HL-60 (cell line): ENCODE measurements around the gene NUDC.

ENCODE experiments used
- DNase-seq, 2 experiments: peaks; one replicate each; pipeline ENCODE4 v3.0.0-alpha.2; 2010 to 2020; ENCODE audit warnings: low read depth in 1 of 2, low spot score in 1 of 2
- H3K27ac ChIP-seq: fragments of 250-450 bp; sonication (Bioruptor Pico); replicated peaks from 2 replicates; pipeline ENCODE4 v1.5.1; 2020; ENCODE audit warnings: mild to moderate bottlenecking, moderate library complexity
- H3K27me3 ChIP-seq: fragments of 250-450 bp; sonication (Bioruptor Pico); 2 replicates; pipeline ENCODE4 v1.5.1; 2021; ENCODE audit warnings: mild to moderate bottlenecking, moderate library complexity; ENCODE audit not compliant: insufficient read depth, poor library complexity, severe bottlenecking
- H3K4me3 ChIP-seq: replicated peaks from 2 replicates; pipeline ENCODE4 v1.5.1; 2011; ENCODE audit warnings: mild to moderate bottlenecking, control low read depth, low read length; ENCODE audit not compliant: insufficient read depth
- GABPA ChIP-seq: IDR thresholded peaks from 2 replicates; pipeline ENCODE4 v1.6.1; 2012; ENCODE audit warnings: low read depth
- POLR2AphosphoS5 ChIP-seq: IDR thresholded peaks from 2 replicates; pipeline ENCODE4 v1.6.1; 2012; ENCODE audit warnings: low read depth
- SPI1 ChIP-seq: IDR thresholded peaks from 2 replicates; pipeline ENCODE4 v1.6.1; 2012; ENCODE audit warnings: low read depth, mild to moderate bottlenecking, borderline replicate concordance
- TF ChIP-seq, protein P1 (sequence below): IDR thresholded peaks from one replicate; pipeline ENCODE4 v1.5.1; 2011; ENCODE audit warnings: low read length, control low read depth, inconsistent platforms; ENCODE audit not compliant: insufficient read depth
- TF ChIP-seq, protein P2 (sequence below): IDR thresholded peaks from 2 replicates; pipeline ENCODE4 v1.6.1; 2012; ENCODE audit warnings: low read depth; ENCODE audit not compliant: insufficient replicate concordance

Gene NUDC

DNA sequence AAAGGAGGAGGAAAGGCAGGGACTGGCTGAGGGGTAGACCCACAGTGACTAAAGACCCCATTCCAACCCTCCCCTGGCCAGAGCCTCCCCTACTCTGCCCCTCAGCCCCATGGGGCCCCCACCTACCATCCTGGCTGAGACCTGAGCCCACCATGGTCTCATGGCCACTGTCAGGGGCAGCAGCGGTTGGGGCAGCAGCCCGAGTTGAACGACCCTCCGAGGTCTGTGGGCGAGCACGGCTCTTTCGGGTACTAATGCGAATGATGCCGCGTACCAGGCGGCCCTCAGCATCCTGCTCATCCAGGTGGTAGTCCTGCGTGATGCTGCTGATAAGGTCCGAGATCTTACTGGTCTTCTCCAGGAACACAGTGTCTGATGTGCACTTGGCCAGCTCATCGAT lies 29.7 kb downstream of the NUDC start:
- H3K27me3 ChIP-seq: no peaks in the 10 kb centered on the region
- TF ChIP-seq GABPA: no peak
- TF ChIP-seq, protein P1, sequence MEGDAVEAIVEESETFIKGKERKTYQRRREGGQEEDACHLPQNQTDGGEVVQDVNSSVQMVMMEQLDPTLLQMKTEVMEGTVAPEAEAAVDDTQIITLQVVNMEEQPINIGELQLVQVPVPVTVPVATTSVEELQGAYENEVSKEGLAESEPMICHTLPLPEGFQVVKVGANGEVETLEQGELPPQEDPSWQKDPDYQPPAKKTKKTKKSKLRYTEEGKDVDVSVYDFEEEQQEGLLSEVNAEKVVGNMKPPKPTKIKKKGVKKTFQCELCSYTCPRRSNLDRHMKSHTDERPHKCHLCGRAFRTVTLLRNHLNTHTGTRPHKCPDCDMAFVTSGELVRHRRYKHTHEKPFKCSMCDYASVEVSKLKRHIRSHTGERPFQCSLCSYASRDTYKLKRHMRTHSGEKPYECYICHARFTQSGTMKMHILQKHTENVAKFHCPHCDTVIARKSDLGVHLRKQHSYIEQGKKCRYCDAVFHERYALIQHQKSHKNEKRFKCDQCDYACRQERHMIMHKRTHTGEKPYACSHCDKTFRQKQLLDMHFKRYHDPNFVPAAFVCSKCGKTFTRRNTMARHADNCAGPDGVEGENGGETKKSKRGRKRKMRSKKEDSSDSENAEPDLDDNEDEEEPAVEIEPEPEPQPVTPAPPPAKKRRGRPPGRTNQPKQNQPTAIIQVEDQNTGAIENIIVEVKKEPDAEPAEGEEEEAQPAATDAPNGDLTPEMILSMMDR: no peak
- no peak for TF ChIP-seq SPI1
- no peak for TF ChIP-seq POLR2AphosphoS5
- TF ChIP-seq, protein P2, sequence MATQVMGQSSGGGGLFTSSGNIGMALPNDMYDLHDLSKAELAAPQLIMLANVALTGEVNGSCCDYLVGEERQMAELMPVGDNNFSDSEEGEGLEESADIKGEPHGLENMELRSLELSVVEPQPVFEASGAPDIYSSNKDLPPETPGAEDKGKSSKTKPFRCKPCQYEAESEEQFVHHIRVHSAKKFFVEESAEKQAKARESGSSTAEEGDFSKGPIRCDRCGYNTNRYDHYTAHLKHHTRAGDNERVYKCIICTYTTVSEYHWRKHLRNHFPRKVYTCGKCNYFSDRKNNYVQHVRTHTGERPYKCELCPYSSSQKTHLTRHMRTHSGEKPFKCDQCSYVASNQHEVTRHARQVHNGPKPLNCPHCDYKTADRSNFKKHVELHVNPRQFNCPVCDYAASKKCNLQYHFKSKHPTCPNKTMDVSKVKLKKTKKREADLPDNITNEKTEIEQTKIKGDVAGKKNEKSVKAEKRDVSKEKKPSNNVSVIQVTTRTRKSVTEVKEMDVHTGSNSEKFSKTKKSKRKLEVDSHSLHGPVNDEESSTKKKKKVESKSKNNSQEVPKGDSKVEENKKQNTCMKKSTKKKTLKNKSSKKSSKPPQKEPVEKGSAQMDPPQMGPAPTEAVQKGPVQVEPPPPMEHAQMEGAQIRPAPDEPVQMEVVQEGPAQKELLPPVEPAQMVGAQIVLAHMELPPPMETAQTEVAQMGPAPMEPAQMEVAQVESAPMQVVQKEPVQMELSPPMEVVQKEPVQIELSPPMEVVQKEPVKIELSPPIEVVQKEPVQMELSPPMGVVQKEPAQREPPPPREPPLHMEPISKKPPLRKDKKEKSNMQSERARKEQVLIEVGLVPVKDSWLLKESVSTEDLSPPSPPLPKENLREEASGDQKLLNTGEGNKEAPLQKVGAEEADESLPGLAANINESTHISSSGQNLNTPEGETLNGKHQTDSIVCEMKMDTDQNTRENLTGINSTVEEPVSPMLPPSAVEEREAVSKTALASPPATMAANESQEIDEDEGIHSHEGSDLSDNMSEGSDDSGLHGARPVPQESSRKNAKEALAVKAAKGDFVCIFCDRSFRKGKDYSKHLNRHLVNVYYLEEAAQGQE: no peak
- H3K27ac ChIP-seq: no peak overlapping the region
- H3K4me3 ChIP-seq: no peak overlapping the region
- no peak for DNase-seq

DNA sequence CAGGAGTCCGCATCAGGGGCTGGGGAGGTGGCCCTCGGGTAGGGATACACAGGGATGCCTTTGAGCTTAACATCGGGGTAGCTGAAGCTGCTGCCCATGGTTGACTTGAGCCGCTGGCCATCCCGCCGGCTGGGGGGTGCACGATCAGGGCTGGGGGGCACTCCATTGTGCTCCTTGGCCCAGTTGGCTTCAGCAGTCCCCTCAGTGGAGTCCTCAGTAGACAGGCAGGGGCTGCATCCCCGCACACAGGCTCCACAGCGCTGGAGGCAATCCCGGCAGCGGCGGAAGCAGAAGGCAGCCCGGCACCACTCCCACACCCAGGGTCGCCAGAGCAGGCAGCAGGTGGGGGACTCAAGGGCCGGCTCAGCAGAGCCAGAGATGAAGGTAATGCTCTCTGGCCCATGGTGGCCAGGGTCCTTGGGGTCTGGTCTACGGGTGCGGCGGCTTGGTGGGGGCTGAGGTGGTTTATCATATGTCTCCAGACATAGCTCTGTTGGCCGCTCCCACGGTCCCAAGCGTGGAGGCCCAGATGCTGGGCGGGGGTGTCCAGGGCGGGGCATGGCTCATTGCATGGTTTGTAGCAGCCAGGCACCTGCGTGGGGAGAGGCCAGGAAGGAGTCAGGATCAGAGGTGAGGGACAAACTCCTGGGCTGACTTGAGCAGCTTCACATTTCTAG lies 30.4 kb downstream of the NUDC start:
- TF ChIP-seq, protein P2: no peak
- TF ChIP-seq, protein P1: no peak
- TF ChIP-seq POLR2AphosphoS5: no peak
- no peak for TF ChIP-seq GABPA
- no peak for TF ChIP-seq SPI1
- no peak for DNase-seq
- Histone ChIP-seq H3K27ac (no peak overlapping the region), H3K27me3 (no peaks in the 10 kb centered on the region), H3K4me3 (no peak overlapping the region)

DNA sequence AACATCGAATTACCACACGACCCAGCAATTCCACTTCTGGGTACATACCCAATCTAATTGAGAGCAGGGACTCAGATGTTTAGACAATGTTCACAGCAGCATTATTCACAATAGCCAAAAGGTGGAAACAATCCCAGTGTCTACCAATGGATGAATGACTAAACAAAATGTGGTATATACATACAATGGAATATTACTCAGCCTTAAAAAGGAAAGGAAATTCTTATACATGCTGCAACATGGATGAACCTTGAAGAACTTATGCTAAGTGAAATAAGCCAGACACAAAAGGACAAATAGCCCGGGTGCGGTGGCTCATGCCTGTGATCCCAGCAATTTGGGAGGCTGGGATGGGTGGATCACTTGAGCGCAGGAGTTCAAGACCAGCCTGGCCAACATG lies 31.8 kb downstream of the NUDC start:
- no peaks in the 10 kb centered on the region for H3K27me3 ChIP-seq
- TF ChIP-seq, protein P1: no peak
- no peak overlapping the region for H3K4me3 ChIP-seq
- no peak for DNase-seq
- H3K27ac ChIP-seq: no peak overlapping the region

DNA sequence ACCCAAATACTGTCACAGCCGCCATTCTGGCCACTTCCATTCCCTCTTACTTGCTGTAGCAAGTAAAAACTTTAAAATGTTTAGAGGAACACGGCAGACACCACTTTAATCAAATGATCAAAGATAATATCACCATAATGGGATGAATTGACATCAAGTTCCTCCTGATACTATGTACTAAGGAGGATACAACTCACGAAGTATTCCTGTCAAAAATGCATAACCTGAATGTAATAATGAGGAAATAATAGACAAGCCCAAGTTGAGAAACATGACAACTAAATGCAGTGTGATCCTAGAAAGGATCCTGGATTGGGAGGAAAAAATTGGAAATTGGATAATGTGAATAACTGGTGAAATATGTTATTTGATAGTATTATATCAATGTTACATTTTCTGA lies 34.8 kb downstream of the NUDC start:
- TF ChIP-seq SPI1 (no peak), GABPA (no peak), POLR2AphosphoS5 (no peak)
- TF ChIP-seq, protein P2: no peak
- TF ChIP-seq, protein P1: no peak
- Histone ChIP-seq H3K27ac (no peak overlapping the region), H3K27me3 (peaks cover 20% of the 10 kb centered on the region), H3K4me3 (no peak overlapping the region)
- no peak for DNase-seq
